GM12891 (cell line): ENCODE results near the gene GRK3.

ENCODE experiments used
- POLR2A ChIP-seq: IDR thresholded peaks from 2 replicates; pipeline ENCODE4 v1.6.1; 2011; ENCODE audit warnings: low read depth, low read length, control low read depth
- POLR2AphosphoS5 ChIP-seq: IDR thresholded peaks from 2 replicates; pipeline ENCODE4 v1.6.1; 2011; ENCODE audit warnings: low read depth, low read length, control low read depth
- TAF1 ChIP-seq: IDR thresholded peaks from 2 replicates; pipeline ENCODE4 v1.6.1; 2011; ENCODE audit warnings: low read depth, low read length, control low read depth

- TF ChIP-seq POLR2A (no peak), POLR2AphosphoS5 (no peak), TAF1 (no peak)
These were observed 72.6 kb downstream of the GRK3 start for GRCh38 chr22:25637032-25637431.
